CD4-positive, CD25-positive, alpha-beta regulatory T cell (primary cell): Measurements from ENCODE around the gene HTR3A. TPM values are rescaled to one million over a fixed set of nuclear protein-coding genes. Genes with fewer than 3 reads are reported as not detected.
A peak's percentile ranks its signal among the peaks of the same experiment; 100 is the strongest.
"Not testable (repeated sequence)": the region's sequence is repeated elsewhere in the genome, so short reads cannot be mapped to it uniquely, and the experiment has no call there.

Experiments used
- ATAC-seq, 2 donors: fragments of 150-1000 bp; cut with Tn5 transposase; one replicate each; pipeline ENCODE4 v1.10.0; 2021; ENCODE audit warnings: low read depth in 2 of 2, moderate number of reproducible peaks in 2 of 2, moderate library complexity in 1 of 2
- DNase-seq, 3 donors: peaks; one replicate each; pipeline versions ENCODE4 v3.0.0 to v3.0.0-alpha.2; 2012 to 2022; ENCODE audit warnings: mixed read lengths in 1 of 3
- H3K27ac ChIP-seq: one replicate; pipeline ENCODE4 v1.7.0; 2013; ENCODE audit warnings: mild to moderate bottlenecking, low read length; ENCODE audit not compliant: insufficient read depth, poor library complexity, severe bottlenecking
- H3K27me3 ChIP-seq: one replicate; pipeline ENCODE4 v1.7.0; 2013; ENCODE audit warnings: low read length; ENCODE audit not compliant: control insufficient read depth, insufficient read depth
- H3K36me3 ChIP-seq: one replicate; pipeline ENCODE4 v1.7.0; 2013; ENCODE audit warnings: mild to moderate bottlenecking, low read length, moderate library complexity; ENCODE audit not compliant: control insufficient read depth, insufficient read depth
- H3K4me1 ChIP-seq: 2 replicates; pipeline ENCODE4 v1.7.0; 2013; ENCODE audit warnings: mild to moderate bottlenecking, low read length; ENCODE audit not compliant: insufficient read depth, control insufficient read depth, poor library complexity, severe bottlenecking
- H3K4me3 ChIP-seq: one replicate; pipeline ENCODE4 v1.7.0; 2013; ENCODE audit warnings: low read depth, mild to moderate bottlenecking, low read length, moderate library complexity
- H3K9me3 ChIP-seq, 2 experiments: 1 replicate in 1 of 2; 2 replicates in 1 of 2; pipeline ENCODE4 v1.7.0; 2013; ENCODE audit warnings: low read length in 2 of 2, mild to moderate bottlenecking in 1 of 2, moderate library complexity in 1 of 2; ENCODE audit not compliant: control insufficient read depth in 2 of 2
- H3K27ac Mint-ChIP-seq, 3 donors: one replicate each; pipeline ENCODE4 v1.8.0; 2020 to 2022; ENCODE audit warnings: mild to moderate bottlenecking in 3 of 3, mixed read lengths in 3 of 3, moderate library complexity in 2 of 3
- H3K27me3 Mint-ChIP-seq: one replicate; pipeline ENCODE4 v1.8.0; 2022; ENCODE audit warnings: mild to moderate bottlenecking, mixed read lengths
- H3K36me3 Mint-ChIP-seq: one replicate; pipeline ENCODE4 v1.8.0; 2020; ENCODE audit warnings: mixed read lengths
- H3K4me1 Mint-ChIP-seq, 4 donors: one replicate each; pipeline ENCODE4 v1.8.0; 2020 to 2022; ENCODE audit warnings: mixed read lengths in 4 of 4, mild to moderate bottlenecking in 1 of 4
- H3K4me3 Mint-ChIP-seq, 4 donors: one replicate each; pipeline ENCODE4 v1.8.0; 2020 to 2022; ENCODE audit warnings: mild to moderate bottlenecking in 4 of 4, mixed read lengths in 4 of 4, moderate library complexity in 3 of 4
- H3K9me3 Mint-ChIP-seq, 7 donors: one replicate each; pipeline ENCODE4 v1.8.0; 2020 to 2022; ENCODE audit warnings: mixed read lengths in 7 of 7, mild to moderate bottlenecking in 3 of 7, moderate library complexity in 2 of 7
- polyA plus RNA-seq, 4 donors: library from polyadenylated mRNA; unstranded; fragments of 300-500 nt; fragmentation: Illumina TruSeq; gene quantifications; one replicate each; pipeline ENCODE4 v1.2.3, GENCODE V29; 2021
- total RNA-seq: library from RNA; stranded (reverse); gene quantifications from one replicate; pipeline ENCODE4 v1.2.3, GENCODE V29; 2022

The HTR3A gene
- total RNA-seq (not detected), polyA plus RNA-seq (not detected)

GRCh38 chr11:113974741-113975470 is at the start of gene HTR3A:
Gene HTR3A (plus strand): TSS chr11:113975108. CDS start chr11:113975326, 218 bp downstream.
- H3K4me1 ChIP-seq: no peaks in the 10 kb centered on the region
- H3K27me3 ChIP-seq: no peaks in the 10 kb centered on the region
- Mint-ChIP-seq H3K36me3 (no peaks in the 10 kb centered on the region), H3K4me1 (no peaks in the 10 kb centered on the region), H3K9me3 (peaks cover 0 to 1% (median 0%) of the 10 kb centered on the region in 7 donors), H3K27ac (no peak within 1 kb of the TSS), H3K4me3 (no peak within 1 kb of the TSS), H3K27me3 (peaks cover 16% of the 10 kb centered on the region)
- no peaks in the 10 kb centered on the region for H3K36me3 ChIP-seq
- H3K27ac ChIP-seq: no peak within 1 kb of the TSS
- DNase-seq (no peak), ATAC-seq (no peak)
- no peak within 1 kb of the TSS for H3K4me3 ChIP-seq
- no peaks in the 10 kb centered on the region for H3K9me3 ChIP-seq

- ATAC-seq (no peak), DNase-seq (no peak)
- no peaks in the 10 kb centered on the region for H3K27me3 ChIP-seq
- no peaks in the 10 kb centered on the region for H3K9me3 ChIP-seq
- Mint-ChIP-seq H3K27ac (no peak overlapping the region), H3K36me3 (no peaks in the 10 kb centered on the region), H3K4me1 (peaks cover 0 to 4% (median 0%) of the 10 kb centered on the region in 4 donors), H3K9me3 (no peaks in the 10 kb centered on the region), H3K27me3 (peaks cover 21% of the 10 kb centered on the region), H3K4me3 (no peak overlapping the region)
- no peak overlapping the region for H3K27ac ChIP-seq
- H3K4me3 ChIP-seq: no peak overlapping the region
- no peaks in the 10 kb centered on the region for H3K4me1 ChIP-seq
- H3K36me3 ChIP-seq: no peaks in the 10 kb centered on the region
Observed at GRCh38 chr11:113926273-113927197, 48.4 kb upstream of the HTR3A start.

GRCh38 chr11:113928311-113928710 is 46.6 kb upstream of the HTR3A start:
- H3K4me3 Mint-ChIP-seq: no peak overlapping the region
- Histone ChIP-seq H3K9me3 (no peaks in the 10 kb centered on the region), H3K4me1 (no peaks in the 10 kb centered on the region), H3K27me3 (no peaks in the 10 kb centered on the region), H3K36me3 (no peaks in the 10 kb centered on the region), H3K27ac (no peak overlapping the region), H3K4me3 (no peak overlapping the region)
- no peak for DNase-seq
- no peak for ATAC-seq
- no peaks in the 10 kb centered on the region for H3K36me3 Mint-ChIP-seq
- peak overlapping the region in 1 of 3 donors; percentile 4 for H3K27ac Mint-ChIP-seq
- peaks cover 0 to 1% (median 0%) of the 10 kb centered on the region in 7 donors for H3K9me3 Mint-ChIP-seq
- peaks cover 22% of the 10 kb centered on the region for H3K27me3 Mint-ChIP-seq
- peaks cover 0 to 4% (median 0%) of the 10 kb centered on the region in 4 donors for H3K4me1 Mint-ChIP-seq

- Histone ChIP-seq H3K4me1 (no peaks in the 10 kb centered on the region), H3K36me3 (no peaks in the 10 kb centered on the region), H3K27me3 (no peaks in the 10 kb centered on the region), H3K27ac (no peak overlapping the region), H3K9me3 (no peaks in the 10 kb centered on the region), H3K4me3 (no peak overlapping the region)
- Mint-ChIP-seq H3K9me3 (peaks cover 0 to 2% (median 0%) of the 10 kb centered on the region in 7 donors), H3K36me3 (no peaks in the 10 kb centered on the region), H3K27me3 (peaks cover 20% of the 10 kb centered on the region), H3K4me3 (no peak overlapping the region), H3K27ac (no peak overlapping the region), H3K4me1 (peaks cover 6 to 23% (median 14%) of the 10 kb centered on the region in 4 donors)
- ATAC-seq (no peak), DNase-seq (no peak)
Observed at GRCh38 chr11:113932788-113933187, 42.1 kb upstream of the HTR3A start.

- H3K27ac Mint-ChIP-seq: not testable (repeated sequence)
Observed at GRCh38 chr11:113934193-113934592, 40.7 kb upstream of the HTR3A start.

GRCh38 chr11:113934761-113935160 is 40.1 kb upstream of the HTR3A start:
- H3K27ac Mint-ChIP-seq: peak overlapping the region; percentile 1 to 29 (median 23)
- peaks cover 6 to 23% (median 14%) of the 10 kb centered on the region in 4 donors for H3K4me1 Mint-ChIP-seq
- H3K36me3 Mint-ChIP-seq: no peaks in the 10 kb centered on the region
- H3K9me3 ChIP-seq: no peaks in the 10 kb centered on the region
- H3K4me1 ChIP-seq: no peaks in the 10 kb centered on the region
- H3K4me3 Mint-ChIP-seq: peak overlapping the region in 3 of 4 donors; percentile 47 to 64 (median 60)
- ATAC-seq: peak in 1 of 2 donors; percentile 66
- no peak overlapping the region for H3K27ac ChIP-seq
- peak in 2 of 3 donors; percentile 17 to 22 for DNase-seq
- peaks cover 29% of the 10 kb centered on the region for H3K27me3 Mint-ChIP-seq
- H3K36me3 ChIP-seq: no peaks in the 10 kb centered on the region
- H3K9me3 Mint-ChIP-seq: peaks cover 0 to 5% (median 0%) of the 10 kb centered on the region in 7 donors
- H3K4me3 ChIP-seq: peak overlapping the region; percentile 16
- H3K27me3 ChIP-seq: no peaks in the 10 kb centered on the region

More at GRCh38 chr11:113934193-113934592, 40.7 kb upstream of the HTR3A start:
- Mint-ChIP-seq H3K27me3 (peaks cover 29% of the 10 kb centered on the region), H3K4me1 (peaks cover 6 to 23% (median 14%) of the 10 kb centered on the region in 4 donors), H3K4me3 (peak overlapping the region in 1 of 4 donors; percentile 56)
- DNase-seq, H3K36me3 ChIP-seq, H3K27me3 ChIP-seq, H3K9me3 ChIP-seq, H3K27ac ChIP-seq, H3K9me3 Mint-ChIP-seq, H3K4me3 ChIP-seq, H3K36me3 Mint-ChIP-seq, H3K4me1 ChIP-seq, ATAC-seq: not testable (repeated sequence)

GRCh38 chr11:113935858-113936257 is 39.0 kb upstream of the HTR3A start:
- H3K4me3 ChIP-seq: no peak overlapping the region
- peaks cover 29% of the 10 kb centered on the region for H3K27me3 Mint-ChIP-seq
- peak overlapping the region in 2 of 3 donors; percentile 23 to 70 for H3K27ac Mint-ChIP-seq
- DNase-seq: no peak
- H3K36me3 Mint-ChIP-seq: no peaks in the 10 kb centered on the region
- no peaks in the 10 kb centered on the region for H3K4me1 ChIP-seq
- no peaks in the 10 kb centered on the region for H3K36me3 ChIP-seq
- no peak overlapping the region for H3K4me3 Mint-ChIP-seq
- peaks cover 6 to 23% (median 14%) of the 10 kb centered on the region in 4 donors for H3K4me1 Mint-ChIP-seq
- H3K9me3 ChIP-seq: no peaks in the 10 kb centered on the region
- no peak overlapping the region for H3K27ac ChIP-seq
- no peaks in the 10 kb centered on the region for H3K27me3 ChIP-seq
- no peak for ATAC-seq
- peaks cover 0 to 5% (median 0%) of the 10 kb centered on the region in 7 donors for H3K9me3 Mint-ChIP-seq
